HepG2 (cell line): ENCODE results near the gene P3H2. TPM values are rescaled to one million over a fixed set of nuclear protein-coding genes. Genes with fewer than 3 reads are reported as not detected.

Experiments
- ATAC-seq: fragments of 200-7000 bp; cut with Tn5 transposase; 3 replicates; pipeline ENCODE4 v1.9.1; 2020; ENCODE audit warnings: mild to moderate bottlenecking, moderate library complexity
- BruUV-seq: library from RNA; stranded (reverse); fragments of 400-500 nt; replicated peaks from 2 replicates; lab custom pipeline; 2021; lab: Mats Ljungman, UMichigan
- CTCF ChIA-PET: fragments of 300-600 bp; formaldehyde crosslinking; extraction: SDS; loops from one replicate; lab custom pipeline; 2021; ENCODE audit warnings: low total read pairs, inconsistent platforms, low intra/inter-chr PET ratio; lab: Yijun Ruan, JAX
- POLR2A ChIA-PET: fragments of 350-600 bp; sonication (Branson Sonifier 250); formaldehyde crosslinking; loops from one replicate; lab custom pipeline; 2020; ENCODE audit warnings: antibody characterized with exemption, inconsistent platforms; lab: Yijun Ruan, JAX
- DNase-seq: peaks from one replicate; pipeline ENCODE4 v3.0.0-alpha.2; 2015; ENCODE audit warnings: low spot score
- FAIRE-seq: peaks from 3 replicates; lab custom pipeline; 2011; peaks lifted over from hg19 to GRCh38; lab: Jason Lieb, UNC
- H2AFZ ChIP-seq: one replicate; pipeline ENCODE4 v1.6.1; 2011; ENCODE audit warnings: low read length, inconsistent platforms
- H3K27ac ChIP-seq: fragments of 300-600 bp; 3 replicates; pipeline ENCODE4 v1.8.0; 2011; ENCODE audit warnings: mixed run types, mild to moderate bottlenecking, mixed read lengths, low read length, inconsistent platforms; ENCODE audit not compliant: insufficient read depth; ENCODE audit errors: extremely low read length
- H3K27me3 ChIP-seq, 2 experiments: fragments of 200-600 bp in 1 of 2; 2 replicates in 1 of 2; 3 replicates in 1 of 2; pipeline versions ENCODE4 v1.6.0 to v1.8.0; 2011; ENCODE audit warnings: low read length in 2 of 2, mild to moderate bottlenecking in 2 of 2, moderate library complexity in 2 of 2, inconsistent platforms in 1 of 2; ENCODE audit not compliant: insufficient read depth in 2 of 2, control insufficient read depth in 1 of 2
- H3K36me3 ChIP-seq, 2 experiments: fragments of 200-600 bp in 1 of 2; replicated peaks in 1 of 2; 2 replicates in 1 of 2; 3 replicates in 1 of 2; pipeline versions ENCODE4 v1.5.1 to v1.8.0; 2011; ENCODE audit warnings: low read length in 2 of 2, inconsistent platforms in 1 of 2; ENCODE audit not compliant: insufficient read depth in 2 of 2, control insufficient read depth in 1 of 2
- H3K4me1 ChIP-seq: 2 replicates; pipeline ENCODE4 v1.5.1; 2012; ENCODE audit warnings: low read length, inconsistent platforms; ENCODE audit not compliant: insufficient read depth
- H3K4me2 ChIP-seq: 2 replicates; pipeline ENCODE4 v1.6.0; 2011; ENCODE audit warnings: low read depth, low read length, inconsistent platforms
- H3K4me3 ChIP-seq, 3 experiments: fragments of 200-600 bp in 1 of 3; sonication (generic), shearing (Covaris generic) in 1 of 3; replicated peaks in 1 of 3; 2 replicates each; pipeline ENCODE4 v1.5.1; 2011 to 2016; ENCODE audit warnings: low read length in 3 of 3, inconsistent platforms in 2 of 3, low read depth in 2 of 3, mild to moderate bottlenecking in 2 of 3, control low read depth in 1 of 3, mixed read lengths in 1 of 3; ENCODE audit not compliant: insufficient read depth in 1 of 3
- H3K79me2 ChIP-seq: one replicate; pipeline ENCODE4 v1.6.1; 2011; ENCODE audit warnings: low read length, inconsistent platforms; ENCODE audit not compliant: insufficient read depth
- H3K9ac ChIP-seq: 2 replicates; pipeline ENCODE4 v1.6.0; 2011; ENCODE audit warnings: mild to moderate bottlenecking, low read depth, low read length, inconsistent platforms; ENCODE audit not compliant: insufficient read depth
- H3K9me3 ChIP-seq: 2 replicates; pipeline ENCODE4 v1.5.1; 2012; ENCODE audit warnings: mild to moderate bottlenecking, low read length
- H4K20me1 ChIP-seq: 2 replicates; pipeline ENCODE4 v1.6.0; 2011; ENCODE audit warnings: inconsistent platforms, mild to moderate bottlenecking, low read length, moderate library complexity; ENCODE audit not compliant: insufficient read depth
- MXD4 ChIP-seq: IDR thresholded peaks from 2 replicates; pipeline ENCODE4 v1.6.1; 2016; ENCODE audit warnings: mild to moderate bottlenecking, missing biosample characterization, missing genetic modification reagents
- NKX3-1 ChIP-seq: sonication (generic); formaldehyde crosslinking; IDR thresholded peaks from 2 replicates; pipeline ENCODE4 v1.5.0; 2020; ENCODE audit warnings: missing genetic modification reagents
- RARG ChIP-seq: sonication (generic); formaldehyde crosslinking; IDR thresholded peaks from 2 replicates; pipeline ENCODE4 v1.4.0; 2020; ENCODE audit warnings: low read depth, mild to moderate bottlenecking, missing genetic modification reagents
- SNAI1 ChIP-seq: sonication (generic); formaldehyde crosslinking; IDR thresholded peaks from 2 replicates; pipeline ENCODE4 v1.5.0; 2020; ENCODE audit warnings: mild to moderate bottlenecking, missing genetic modification reagents, borderline replicate concordance
- SP4 ChIP-seq: sonication (generic); formaldehyde crosslinking; IDR thresholded peaks from 2 replicates; pipeline ENCODE4 v1.8.1; 2023; ENCODE audit warnings: mild to moderate bottlenecking, missing genetic modification reagents
- YEATS2 ChIP-seq: sonication (generic); formaldehyde crosslinking; IDR thresholded peaks from 2 replicates; pipeline ENCODE4 v1.4.0; 2020; ENCODE audit warnings: missing genetic modification reagents, borderline replicate concordance
- ZNF12 ChIP-seq: sonication (generic); formaldehyde crosslinking; IDR thresholded peaks from 2 replicates; pipeline ENCODE4 v1.5.0; 2020; ENCODE audit warnings: missing genetic modification reagents
- ZNF234 ChIP-seq: sonication (generic); formaldehyde crosslinking; conservative IDR thresholded peaks from 2 replicates; pipeline ENCODE4 v1.5.1; 2020; ENCODE audit warnings: mild to moderate bottlenecking, missing genetic modification reagents
- ZNF318 ChIP-seq: sonication (generic); formaldehyde crosslinking; IDR thresholded peaks from 2 replicates; pipeline ENCODE4 v1.4.0; 2020; ENCODE audit warnings: mild to moderate bottlenecking, missing genetic modification reagents
- ZNF883 ChIP-seq: sonication (generic); formaldehyde crosslinking; IDR thresholded peaks from 2 replicates; pipeline ENCODE4 v1.5.1; 2020; ENCODE audit warnings: mild to moderate bottlenecking, missing genetic modification reagents; ENCODE audit errors: not compliant biosample characterization
- WGBS: methylation state at CpG from one replicate; pipeline ENCODE4 v1.1.6; 2017; ENCODE audit warnings: low lambda C conversion rate; 5-methylcytosine and 5-hydroxymethylcytosine counted together
- in situ Hi-C: cut with HindIII; loops from 2 replicates; pipeline ENCODE4 v1.10.0; 2017; ENCODE audit warnings: low pct_unique_long_range_greater_than_20kb; ENCODE audit not compliant: extremely low pct_ligation_motif_present
- intact Hi-C: fragments of 100-400 bp; cut with micrococcal nuclease; formaldehyde crosslinking; loops from one replicate; pipeline ENCODE4 v1.10.0; 2022; ENCODE audit not compliant: unreplicated experiment
- polyA plus RNA-seq, 8 experiments: library from polyadenylated mRNA; depleted of rRNA in 3 of 8; stranded (reverse) in 7 of 8; unstranded in 1 of 8; fragments of >200 nt; fragmentation: Illumina TruSeq in 4 of 8; extraction: Trizol in 4 of 8; gene quantifications; 2 replicates each; pipeline versions ENCODE4 v1.2.1 to v1.2.3, GENCODE V29; 2011 to 2016; ENCODE audit warnings: low read depth in 4 of 8, missing spikeins in 1 of 8, mixed read lengths in 1 of 8; ENCODE audit not compliant: insufficient read depth in 1 of 8
- total RNA-seq, 5 experiments: library from RNA; depleted of rRNA; stranded (reverse); fragments of >200 nt; fragmentation: Illumina TruSeq; extraction: Trizol; gene quantifications; 2 replicates each; pipeline ENCODE4 v1.2.3, GENCODE V29; 2016; ENCODE audit warnings: low read depth in 1 of 5
- TF ChIP-seq, protein P1 (sequence below): sonication (generic); formaldehyde crosslinking; IDR thresholded peaks from 2 replicates; pipeline ENCODE4 v1.5.1; 2020; ENCODE audit warnings: missing genetic modification reagents, mild to moderate bottlenecking, borderline replicate concordance

P3H2 gene
- total and polyA plus RNA-seq, 2 of the 13 experiments (the other 11 are each of a cell fraction or from before 2014, with no cell fraction given): not detected

GRCh38 chr3:189988322-189988721 is 132.4 kb downstream of the P3H2 start:
- H3K9ac ChIP-seq: no peak overlapping the region
- no peak overlapping the region for H3K4me2 ChIP-seq
- intact Hi-C loops: no loop called here
- WGBS: 26% methylated on average over 3 of the region's 3 CpGs
- H3K36me3 ChIP-seq: no peaks in the 10 kb centered on the region
- BruUV-seq: no TSS peak
- H4K20me1 ChIP-seq: no peaks in the 10 kb centered on the region
- no peaks in the 10 kb centered on the region for H3K27me3 ChIP-seq
- ATAC-seq: no peak
- ChIA-PET POLR2A (no interaction called here), CTCF (no interaction called here)
- H3K4me1 ChIP-seq: no peaks in the 10 kb centered on the region
- no peak overlapping the region for H3K4me3 ChIP-seq
- H2AFZ ChIP-seq: no peak overlapping the region
- H3K9me3 ChIP-seq: no peaks in the 10 kb centered on the region
- no peak for TF ChIP-seq SP4 (CRISPR knock-in tag)
- TF ChIP-seq ZNF234 (CRISPR knock-in tag): no peak
- TF ChIP-seq, all 625 proteins: peak for 0
- H3K27ac ChIP-seq: no peak overlapping the region
- FAIRE-seq (no peak), DNase-seq (no peak)
- in situ Hi-C loops: no loop called here
- H3K79me2 ChIP-seq: no peaks in the 10 kb centered on the region

GRCh38 chr3:189985948-189986347 is 134.7 kb downstream of the P3H2 start:
- no peak overlapping the region for H3K4me2 ChIP-seq
- intact Hi-C loops: no loop called here
- H3K9me3 ChIP-seq: no peaks in the 10 kb centered on the region
- no TSS peak for BruUV-seq
- ChIA-PET CTCF (no interaction called here), POLR2A (no interaction called here)
- H3K4me3 ChIP-seq: no peak overlapping the region
- H3K4me1 ChIP-seq: no peaks in the 10 kb centered on the region
- ATAC-seq: no peak
- no peaks in the 10 kb centered on the region for H3K79me2 ChIP-seq
- in situ Hi-C loops: no loop called here
- no peak overlapping the region for H3K9ac ChIP-seq
- no peaks in the 10 kb centered on the region for H3K36me3 ChIP-seq
- no peak for DNase-seq
- 13% methylated on average over 6 of the region's 6 CpGs for WGBS
- no peak overlapping the region for H3K27ac ChIP-seq
- H4K20me1 ChIP-seq: no peaks in the 10 kb centered on the region
- H3K27me3 ChIP-seq: no peaks in the 10 kb centered on the region
- FAIRE-seq: no peak
- no peak overlapping the region for H2AFZ ChIP-seq
- TF ChIP-seq ZNF12 (CRISPR knock-in tag) (no peak), RARG (no peak), SNAI1 (CRISPR knock-in tag) (no peak), NKX3-1 (CRISPR knock-in tag) (no peak), ZNF318 (CRISPR knock-in tag) (no peak), YEATS2 (CRISPR knock-in tag) (no peak), ZNF883 (CRISPR knock-in tag) (no peak), MXD4 (CRISPR knock-in tag) (no peak)
- TF ChIP-seq, protein P1, sequence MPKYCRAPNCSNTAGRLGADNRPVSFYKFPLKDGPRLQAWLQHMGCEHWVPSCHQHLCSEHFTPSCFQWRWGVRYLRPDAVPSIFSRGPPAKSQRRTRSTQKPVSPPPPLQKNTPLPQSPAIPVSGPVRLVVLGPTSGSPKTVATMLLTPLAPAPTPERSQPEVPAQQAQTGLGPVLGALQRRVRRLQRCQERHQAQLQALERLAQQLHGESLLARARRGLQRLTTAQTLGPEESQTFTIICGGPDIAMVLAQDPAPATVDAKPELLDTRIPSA: no peak
